ENCODE data around the gene RBM15B. TPM values are rescaled to one million over a fixed set of nuclear protein-coding genes. Genes with fewer than 3 reads are reported as not detected.
"Not testable (repeated sequence)": the region's sequence is repeated elsewhere in the genome, so short reads cannot be mapped to it uniquely, and the experiment has no call there.

RBM15B gene
- total and polyA plus RNA-seq, 12 donors: 3.6 to 17.1 (median 13.4) TPM

GRCh38 chr3:51386159-51386851 is 4.8 kb upstream of the RBM15B start:
- peaks cover 0 to 40% (median 15%) of the 10 kb centered on the region in 9 donors for H3K36me3 ChIP-seq
- H3K9me3 ChIP-seq: no peaks in the 10 kb centered on the region
- H3K4me1 ChIP-seq: peaks cover 18 to 65% (median 58%) of the 10 kb centered on the region in 9 donors
- peak overlapping the region; percentile 73 to 97 (median 86) for H3K4me3 ChIP-seq
- no peaks in the 10 kb centered on the region for H3K27me3 ChIP-seq
- intact Hi-C loops (cut with DNase I): loop anchor here in 6 of 10 donors (5.0 to 10.0 kb wide), 5 partner anchors 286 to 812 kb away; partner anchors contain the start of genes MAPKAPK3 (in 3 of the 6) and TEX264 (in 1 of the 6)
- TF ChIP-seq, protein P1, sequence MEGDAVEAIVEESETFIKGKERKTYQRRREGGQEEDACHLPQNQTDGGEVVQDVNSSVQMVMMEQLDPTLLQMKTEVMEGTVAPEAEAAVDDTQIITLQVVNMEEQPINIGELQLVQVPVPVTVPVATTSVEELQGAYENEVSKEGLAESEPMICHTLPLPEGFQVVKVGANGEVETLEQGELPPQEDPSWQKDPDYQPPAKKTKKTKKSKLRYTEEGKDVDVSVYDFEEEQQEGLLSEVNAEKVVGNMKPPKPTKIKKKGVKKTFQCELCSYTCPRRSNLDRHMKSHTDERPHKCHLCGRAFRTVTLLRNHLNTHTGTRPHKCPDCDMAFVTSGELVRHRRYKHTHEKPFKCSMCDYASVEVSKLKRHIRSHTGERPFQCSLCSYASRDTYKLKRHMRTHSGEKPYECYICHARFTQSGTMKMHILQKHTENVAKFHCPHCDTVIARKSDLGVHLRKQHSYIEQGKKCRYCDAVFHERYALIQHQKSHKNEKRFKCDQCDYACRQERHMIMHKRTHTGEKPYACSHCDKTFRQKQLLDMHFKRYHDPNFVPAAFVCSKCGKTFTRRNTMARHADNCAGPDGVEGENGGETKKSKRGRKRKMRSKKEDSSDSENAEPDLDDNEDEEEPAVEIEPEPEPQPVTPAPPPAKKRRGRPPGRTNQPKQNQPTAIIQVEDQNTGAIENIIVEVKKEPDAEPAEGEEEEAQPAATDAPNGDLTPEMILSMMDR (IDR thresholded peaks at IDR 0.05): no peak
- 23 to 32% methylated on average over 8 of the region's 8 CpGs for WGBS, 2 donors
- H3K27ac ChIP-seq: peak overlapping the region in 7 of 10 donors; percentile 90 to 98 (median 94)
- ATAC-seq: no peak
- DNase-seq: no peak

- Histone ChIP-seq H3K27ac (peak overlapping the region in 4 of 10 donors; percentile 9 to 98 (median 95)), H3K4me1 (peaks cover 18 to 68% (median 60%) of the 10 kb centered on the region in 9 donors), H3K36me3 (peaks cover 0 to 40% (median 15%) of the 10 kb centered on the region in 9 donors), H3K4me3 (peak overlapping the region in 6 of 10 donors; percentile 73 to 97 (median 88)), H3K27me3 (no peaks in the 10 kb centered on the region), H3K9me3 (no peaks in the 10 kb centered on the region)
- intact Hi-C loops (cut with DNase I): loop anchor here in 6 of 10 donors (5.0 to 10.0 kb wide), 5 partner anchors 285 to 812 kb away; partner anchors contain the start of genes MAPKAPK3 (in 3 of the 6) and TEX264 (in 1 of the 6)
- ATAC-seq (no peak), DNase-seq (no peak)
- 96% methylated on average over 5 of the region's 5 CpGs for WGBS, 2 donors
- TF ChIP-seq, protein P1 (IDR thresholded peaks at IDR 0.05): no peak
These were observed 4.2 kb upstream of the RBM15B start for GRCh38 chr3:51386852-51387229.

- H3K4me3 ChIP-seq: peak overlapping the region in 2 of 10 donors; percentile 73 to 91
- peak overlapping the region in 2 of 10 donors; percentile 96 to 98 for H3K27ac ChIP-seq
- DNase-seq, H3K9me3 ChIP-seq, ATAC-seq, H3K27me3 ChIP-seq: not testable (repeated sequence)
- H3K4me1 ChIP-seq: peaks cover 23 to 72% (median 65%) of the 10 kb centered on the region in 9 donors
- WGBS, 2 donors: 70 to 77% methylated on average over 6 of the region's 6 CpGs
- peaks cover 0 to 43% (median 15%) of the 10 kb centered on the region in 9 donors for H3K36me3 ChIP-seq
- intact Hi-C loops (cut with DNase I): loop anchor here in 6 of 10 donors (5.0 to 10.0 kb wide), 5 partner anchors 285 to 812 kb away; partner anchors contain the start of genes MAPKAPK3 (in 3 of the 6) and TEX264 (in 1 of the 6)
These were observed 3.8 kb upstream of the RBM15B start for GRCh38 chr3:51387281-51387680.

DNA sequence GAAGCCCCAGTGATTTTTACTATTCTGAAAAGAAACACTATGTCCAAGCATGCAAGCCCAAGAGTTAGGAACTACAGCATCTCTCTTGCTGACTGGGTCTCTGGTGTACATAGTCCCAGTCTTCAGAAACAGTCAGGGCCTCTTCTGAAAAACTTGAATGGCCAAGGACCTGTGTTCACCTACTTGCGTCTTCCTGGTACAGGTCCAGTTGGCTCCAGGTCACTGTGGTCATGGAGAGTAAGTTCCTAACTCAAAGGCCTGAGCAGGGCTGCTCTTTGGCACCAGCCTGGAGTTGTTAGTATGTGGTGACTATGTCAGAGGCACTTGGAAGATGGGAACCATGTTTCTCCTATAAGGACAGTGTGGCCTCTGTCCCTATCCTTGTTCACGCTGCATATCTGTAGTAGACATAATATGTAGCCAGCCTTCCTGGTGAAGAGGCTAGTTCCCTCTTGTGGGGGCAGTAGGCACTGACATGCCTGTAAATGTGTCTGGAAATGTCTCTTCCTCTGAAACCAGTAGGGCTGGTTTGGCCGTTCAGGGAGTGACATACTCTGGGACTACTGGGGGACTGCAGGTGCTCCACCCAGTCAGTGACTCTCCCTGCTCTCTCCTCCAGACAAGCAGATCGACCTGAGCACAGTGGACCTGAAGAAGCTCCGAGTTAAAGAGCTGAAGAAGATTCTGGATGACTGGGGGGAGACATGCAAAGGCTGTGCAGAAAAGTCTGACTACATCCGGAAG is 2.6 kb upstream of the RBM15B start:
- ATAC-seq (no peak), DNase-seq (no peak)
- TF ChIP-seq, protein P1 (IDR thresholded peaks at IDR 0.05): peak in 1 of 9 donors; percentile 17
- H3K4me1 ChIP-seq: peaks cover 30 to 79% (median 73%) of the 10 kb centered on the region in 9 donors
- no peaks in the 10 kb centered on the region for H3K9me3 ChIP-seq
- H3K27ac ChIP-seq: no peak overlapping the region
- 69 to 79% methylated on average over 6 of the region's 6 CpGs for WGBS, 2 donors
- H3K4me3 ChIP-seq: no peak overlapping the region
- intact Hi-C loops (cut with DNase I): loop anchor here in 7 of 10 donors (2.0 to 10.0 kb wide), 6 partner anchors 46 to 814 kb away; partner anchors contain the start of genes MAPKAPK3 (in 3 of the 7) and TEX264 (in 1 of the 7)
- H3K27me3 ChIP-seq: no peaks in the 10 kb centered on the region
- H3K36me3 ChIP-seq: peaks cover 0 to 55% (median 21%) of the 10 kb centered on the region in 9 donors
